Activated CD4-positive, alpha-beta memory T cell treated with anti-CD3 and anti-CD28 coated beads for 36 hours (primary cell): Measurements from ENCODE around the gene ONECUT1. TPM values are rescaled to one million over a fixed set of nuclear protein-coding genes. Genes with fewer than 3 reads are reported as not detected.

Experiments used
- CTCF ChIA-PET: fragments of 350-600 bp; sonication (Branson Sonifier 250); formaldehyde crosslinking; loops from one replicate; lab custom pipeline; 2021; ENCODE audit warnings: antibody characterized with exemption, inconsistent platforms; lab: Charles Lee
- POLR2A ChIA-PET: fragments of 350-600 bp; sonication (Branson Sonifier 250); formaldehyde crosslinking; loops from one replicate; lab custom pipeline; 2021; ENCODE audit warnings: antibody characterized with exemption; lab: Charles Lee
- DNase-seq: peaks from one replicate; pipeline ENCODE4 v3.0.0-alpha.2; 2020
- H3K27ac Mint-ChIP-seq: one replicate; pipeline ENCODE4 v1.8.0; 2021; ENCODE audit warnings: mixed read lengths
- H3K27me3 Mint-ChIP-seq: one replicate; pipeline ENCODE4 v1.8.0; 2021; ENCODE audit warnings: mixed read lengths
- H3K36me3 Mint-ChIP-seq: one replicate; pipeline ENCODE4 v1.8.0; 2021; ENCODE audit warnings: mixed read lengths
- H3K4me1 Mint-ChIP-seq: one replicate; pipeline ENCODE4 v1.8.0; 2021; ENCODE audit warnings: low read depth, mixed read lengths
- H3K4me3 Mint-ChIP-seq: one replicate; pipeline ENCODE4 v1.8.0; 2021; ENCODE audit warnings: mild to moderate bottlenecking, mixed read lengths
- H3K9me3 Mint-ChIP-seq: one replicate; pipeline ENCODE4 v1.8.0; 2021; ENCODE audit warnings: mixed read lengths
- intact Hi-C: fragments of 100-400 bp; cut with micrococcal nuclease; formaldehyde crosslinking; loops from one replicate; pipeline ENCODE4 v1.15.1; 2023
- total RNA-seq, 2 experiments: library from RNA; stranded (reverse); gene quantifications; one replicate each; pipeline ENCODE4 v1.2.3, GENCODE V29; 2021

Gene ONECUT1
- total RNA-seq, 2 experiments from 2014 or later, result not detected

- peaks cover under 1% of the 10 kb centered on the region for H3K27me3 Mint-ChIP-seq
- POLR2A ChIA-PET, result no interaction called here
These were observed 55.8 kb downstream of the ONECUT1 start for GRCh38 chr15:52734329-52734728.

GRCh38 chr15:52733696-52734255, 56.4 kb downstream of the ONECUT1 start:
- intact Hi-C loops, result loop anchor here (2.0 to 5.0 kb wide), 2 partner anchors 175 to 271 kb away; no protein-coding TSS in a partner anchor
- Mint-ChIP-seq H3K36me3 (no peaks in the 10 kb centered on the region), H3K9me3 (no peaks in the 10 kb centered on the region), H3K27ac (no peak overlapping the region), H3K4me3 (no peak overlapping the region), H3K27me3 (no peaks in the 10 kb centered on the region), H3K4me1 (peaks cover 27% of the 10 kb centered on the region)
- ChIA-PET CTCF (interaction anchor here (0.8 to 3.3 kb wide), 17 partner anchors 23 to 478 kb away, joined by 3 to 94 read pairs (median 5); partner anchors contain the start of gene MYO5A), POLR2A (no interaction called here)
- no peak for DNase-seq

More at GRCh38 chr15:52734329-52734728, 55.8 kb downstream of the ONECUT1 start:
- H3K9me3 Mint-ChIP-seq, result no peaks in the 10 kb centered on the region
- H3K27ac Mint-ChIP-seq, result no peak overlapping the region
- DNase-seq, result no peak
- CTCF ChIA-PET, result interaction anchor here (0.6 to 3.3 kb wide), 22 partner anchors 23 to 478 kb away, joined by 3 to 94 read pairs (median 5); partner anchors contain the start of gene MYO5A
- no peaks in the 10 kb centered on the region for H3K36me3 Mint-ChIP-seq
- no peak overlapping the region for H3K4me3 Mint-ChIP-seq
- peaks cover 22% of the 10 kb centered on the region for H3K4me1 Mint-ChIP-seq
- intact Hi-C loops, result loop anchor here (2.0 to 5.0 kb wide), 2 partner anchors 176 to 272 kb away; no protein-coding TSS in a partner anchor

- CTCF ChIA-PET, result interaction anchor here (1.1 to 5.0 kb wide), 9 partner anchors 22 to 477 kb away, joined by 3 to 94 read pairs (median 6); no protein-coding TSS in a partner anchor
- H3K27me3 Mint-ChIP-seq, result no peaks in the 10 kb centered on the region
These were observed 57.0 kb downstream of the ONECUT1 start for GRCh38 chr15:52733088-52733487.

GRCh38 chr15:52732551-52732950, 57.6 kb downstream of the ONECUT1 start:
- POLR2A ChIA-PET, result no interaction called here
- DNase-seq, result no peak
- H3K9me3 Mint-ChIP-seq, result no peaks in the 10 kb centered on the region
- no peaks in the 10 kb centered on the region for H3K36me3 Mint-ChIP-seq
- H3K4me1 Mint-ChIP-seq, result peaks cover 37% of the 10 kb centered on the region
- intact Hi-C loops, result loop anchor here (5.0 kb wide), 1 partner anchor 270 kb away; no protein-coding TSS in a partner anchor
- no peak overlapping the region for H3K4me3 Mint-ChIP-seq
- no peak overlapping the region for H3K27ac Mint-ChIP-seq
- CTCF ChIA-PET, result interaction anchor here (0.7 to 5.0 kb wide), 2 partner anchors 404 to 476 kb away, joined by 3 to 35 read pairs; no protein-coding TSS in a partner anchor
- H3K27me3 Mint-ChIP-seq, result no peaks in the 10 kb centered on the region

More at GRCh38 chr15:52733088-52733487, 57.0 kb downstream of the ONECUT1 start:
- Mint-ChIP-seq H3K36me3 (no peaks in the 10 kb centered on the region), H3K4me3 (no peak overlapping the region), H3K9me3 (no peaks in the 10 kb centered on the region), H3K4me1 (peaks cover 32% of the 10 kb centered on the region), H3K27ac (no peak overlapping the region)
- POLR2A ChIA-PET, result no interaction called here
- no peak for DNase-seq
- intact Hi-C loops, result loop anchor here (5.0 kb wide), 1 partner anchor 271 kb away; no protein-coding TSS in a partner anchor

GRCh38 chr15:52731732-52732470, 58.2 kb downstream of the ONECUT1 start:
- peaks cover 37% of the 10 kb centered on the region for H3K4me1 Mint-ChIP-seq
- H3K9me3 Mint-ChIP-seq, result no peaks in the 10 kb centered on the region
- H3K36me3 Mint-ChIP-seq, result no peaks in the 10 kb centered on the region
- ChIA-PET CTCF (interaction anchor here (0.6 to 5.0 kb wide), 4 partner anchors 403 to 475 kb away, joined by 3 to 35 read pairs (median 4); no protein-coding TSS in a partner anchor), POLR2A (interaction anchor here (0.6 kb wide), 1 partner anchor 94 kb away, joined by 4 read pairs; no protein-coding TSS in a partner anchor)
- H3K4me3 Mint-ChIP-seq, result no peak overlapping the region
- intact Hi-C loops, result loop anchor here (2.0 to 5.0 kb wide), 2 partner anchors 203 to 270 kb away; partner anchors contain the start of gene MYO5A
- no peak for DNase-seq
- no peaks in the 10 kb centered on the region for H3K27me3 Mint-ChIP-seq
- peak overlapping the region; percentile 7 for H3K27ac Mint-ChIP-seq

GRCh38 chr15:52731004-52731403, 59.1 kb downstream of the ONECUT1 start:
- Mint-ChIP-seq H3K9me3 (no peaks in the 10 kb centered on the region), H3K4me1 (peaks cover 37% of the 10 kb centered on the region), H3K27ac (no peak overlapping the region), H3K36me3 (no peaks in the 10 kb centered on the region), H3K27me3 (no peaks in the 10 kb centered on the region), H3K4me3 (no peak overlapping the region)
- intact Hi-C loops, result loop anchor here (2.0 to 5.0 kb wide), 2 partner anchors 202 to 269 kb away; partner anchors contain the start of gene MYO5A
- ChIA-PET CTCF (interaction anchor here (0.6 to 5.0 kb wide), 6 partner anchors 54 to 474 kb away, joined by 3 to 35 read pairs (median 4); no protein-coding TSS in a partner anchor), POLR2A (interaction anchor here (0.8 kb wide), 1 partner anchor 400 kb away, joined by 3 read pairs; no protein-coding TSS in a partner anchor)
- DNase-seq, result no peak

GRCh38 chr15:52730594-52730993, 59.5 kb downstream of the ONECUT1 start:
- DNase-seq, result no peak
- no peaks in the 10 kb centered on the region for H3K9me3 Mint-ChIP-seq
- no peaks in the 10 kb centered on the region for H3K36me3 Mint-ChIP-seq
- H3K4me3 Mint-ChIP-seq, result no peak overlapping the region
- no peaks in the 10 kb centered on the region for H3K27me3 Mint-ChIP-seq
- intact Hi-C loops, result loop anchor here (1.0 to 5.0 kb wide), 4 partner anchors 52 to 399 kb away; partner anchors contain the start of gene MYO5A
- ChIA-PET CTCF (interaction anchor here (1.5 to 5.0 kb wide), 4 partner anchors 53 to 474 kb away, joined by 3 to 35 read pairs (median 5); no protein-coding TSS in a partner anchor), POLR2A (interaction anchor here (0.8 kb wide), 1 partner anchor 400 kb away, joined by 3 read pairs; no protein-coding TSS in a partner anchor)
- peaks cover 37% of the 10 kb centered on the region for H3K4me1 Mint-ChIP-seq
- H3K27ac Mint-ChIP-seq, result no peak overlapping the region

- H3K9me3 Mint-ChIP-seq, result no peaks in the 10 kb centered on the region
- ChIA-PET CTCF (interaction anchor here (0.8 to 5.0 kb wide), 5 partner anchors 53 to 473 kb away, joined by 3 to 35 read pairs (median 5); no protein-coding TSS in a partner anchor), POLR2A (interaction anchor here (0.8 kb wide), 1 partner anchor 399 kb away, joined by 3 read pairs; no protein-coding TSS in a partner anchor)
- H3K27me3 Mint-ChIP-seq, result no peaks in the 10 kb centered on the region
- intact Hi-C loops, result loop anchor here (1.0 to 5.0 kb wide), 4 partner anchors 52 to 399 kb away; partner anchors contain the start of gene MYO5A
- no peaks in the 10 kb centered on the region for H3K36me3 Mint-ChIP-seq
- H3K4me1 Mint-ChIP-seq, result peaks cover 36% of the 10 kb centered on the region
- no peak overlapping the region for H3K4me3 Mint-ChIP-seq
- H3K27ac Mint-ChIP-seq, result peak overlapping the region; percentile 43
- peak; percentile 53 for DNase-seq
These were observed 60.0 kb downstream of the ONECUT1 start for GRCh38 chr15:52730173-52730572.

GRCh38 chr15:52728899-52729298, 61.2 kb downstream of the ONECUT1 start:
- H3K27ac Mint-ChIP-seq, result no peak overlapping the region
- no peaks in the 10 kb centered on the region for H3K36me3 Mint-ChIP-seq
- no peak overlapping the region for H3K4me3 Mint-ChIP-seq
- POLR2A ChIA-PET, result no interaction called here
- no peak for DNase-seq
- CTCF ChIA-PET, result interaction anchor here (2.0 to 5.0 kb wide), 2 partner anchors 398 to 472 kb away, joined by 5 to 35 read pairs; no protein-coding TSS in a partner anchor
- intact Hi-C loops, result no loop called here
- H3K27me3 Mint-ChIP-seq, result no peaks in the 10 kb centered on the region
- H3K9me3 Mint-ChIP-seq, result no peaks in the 10 kb centered on the region
- H3K4me1 Mint-ChIP-seq, result peaks cover 36% of the 10 kb centered on the region

GRCh38 chr15:52727815-52728214, 62.3 kb downstream of the ONECUT1 start:
- ChIA-PET POLR2A (no interaction called here), CTCF (interaction anchor here (5.0 kb wide), 1 partner anchor 471 kb away, joined by 35 read pairs; no protein-coding TSS in a partner anchor)
- Mint-ChIP-seq H3K36me3 (no peaks in the 10 kb centered on the region), H3K27me3 (no peaks in the 10 kb centered on the region), H3K4me1 (peaks cover 36% of the 10 kb centered on the region), H3K9me3 (no peaks in the 10 kb centered on the region), H3K4me3 (no peak overlapping the region), H3K27ac (no peak overlapping the region)
- intact Hi-C loops, result no loop called here
- DNase-seq, result no peak

- ChIA-PET POLR2A (no interaction called here), CTCF (interaction anchor here (0.9 kb wide), 1 partner anchor 10 kb away, joined by 3 read pairs; no protein-coding TSS in a partner anchor)
- Mint-ChIP-seq H3K4me3 (no peak overlapping the region), H3K9me3 (no peaks in the 10 kb centered on the region), H3K36me3 (no peaks in the 10 kb centered on the region), H3K27ac (no peak overlapping the region), H3K4me1 (peaks cover 28% of the 10 kb centered on the region), H3K27me3 (no peaks in the 10 kb centered on the region)
- no peak for DNase-seq
- intact Hi-C loops, result no loop called here
These were observed 63.9 kb downstream of the ONECUT1 start for GRCh38 chr15:52726195-52726594.
